Inferior parietal cortex (tissue), 1 donor: ENCODE data around the gene LPP.

Experiments
- DNase-seq: peaks from one replicate; pipeline ENCODE4 v3.0.0-alpha.2; 2016; ENCODE audit errors: extremely low spot score

The LPP gene

GRCh38 chr3:188272481-188273372, 118.8 kb downstream of the LPP start:
- peak; percentile 50 for DNase-seq

- DNase-seq, result no peak
These were observed 120.4 kb downstream of the LPP start for GRCh38 chr3:188274249-188274915.

GRCh38 chr3:188276375-188276774, 122.4 kb downstream of the LPP start:
- no peak for DNase-seq

GRCh38 chr3:188278717-188279324, 124.9 kb downstream of the LPP start:
- no peak for DNase-seq

- no peak for DNase-seq
These were observed 125.8 kb downstream of the LPP start for GRCh38 chr3:188279502-188280335.

GRCh38 chr3:188280627-188281026, 126.7 kb downstream of the LPP start:
- no peak for DNase-seq

- DNase-seq, result no peak
These were observed 128.9 kb downstream of the LPP start for GRCh38 chr3:188282871-188283270.

GRCh38 chr3:188283347-188283746, 129.4 kb downstream of the LPP start:
- no peak for DNase-seq

- DNase-seq, result no peak
These were observed 130.7 kb downstream of the LPP start for GRCh38 chr3:188284455-188285212.

GRCh38 chr3:188286087-188286513, 132.1 kb downstream of the LPP start:
- no peak for DNase-seq

- DNase-seq, result no peak
These were observed 133.4 kb downstream of the LPP start for GRCh38 chr3:188287339-188287738.

GRCh38 chr3:188287762-188288505, 134.0 kb downstream of the LPP start:
- DNase-seq, result no peak

- DNase-seq, result no peak
These were observed 138.3 kb downstream of the LPP start for GRCh38 chr3:188292251-188292650.

GRCh38 chr3:188292827-188293226, 138.9 kb downstream of the LPP start:
- no peak for DNase-seq

- no peak for DNase-seq
These were observed 140.2 kb downstream of the LPP start for GRCh38 chr3:188294113-188294512.

- no peak for DNase-seq
These were observed 141.0 kb downstream of the LPP start for GRCh38 chr3:188294823-188295487.

- DNase-seq, result no peak
These were observed 141.9 kb downstream of the LPP start for GRCh38 chr3:188295876-188296275.

GRCh38 chr3:188296761-188297612, 143.0 kb downstream of the LPP start:
- no peak for DNase-seq

- no peak for DNase-seq
These were observed 144.6 kb downstream of the LPP start for GRCh38 chr3:188298585-188298984.
